PC-9 (cell line): ENCODE data around the gene ERC1.

Source experiments
- EZH2 ChIP-seq: fragments of 200-600 bp; sonication (generic); IDR thresholded peaks from 2 replicates; pipeline ENCODE4 v1.8.0; 2017; ENCODE audit warnings: antibody characterized with exemption, low read depth
- TF ChIP-seq, protein P1 (sequence below): fragments of 200-600 bp; sonication (generic); conservative IDR thresholded peaks from 2 replicates; pipeline ENCODE4 v1.6.1; 2017; ENCODE audit warnings: mixed run types, antibody characterized with exemption, mild to moderate bottlenecking, moderate library complexity

DNA sequence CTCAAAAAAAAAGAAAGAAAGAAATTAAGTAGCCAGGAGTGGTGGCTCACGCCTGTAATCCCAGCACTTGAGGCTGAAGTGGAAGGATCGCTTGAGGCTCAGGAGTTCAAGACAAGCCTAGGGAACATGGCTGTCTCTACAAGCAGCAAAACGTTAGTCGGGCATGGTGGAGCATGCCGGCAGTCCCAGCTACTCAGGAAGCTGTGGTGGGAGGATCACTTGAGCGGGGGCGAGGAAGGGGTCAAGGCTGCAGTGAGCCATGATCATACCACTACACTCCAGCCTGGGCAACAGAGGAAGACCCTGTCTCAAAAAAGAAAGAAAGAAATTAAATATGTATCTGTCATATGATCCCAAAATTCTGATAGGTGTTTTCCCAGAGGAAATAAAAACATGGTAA lies 46.8 kb upstream of the ERC1 start:
- TF ChIP-seq, protein P1, sequence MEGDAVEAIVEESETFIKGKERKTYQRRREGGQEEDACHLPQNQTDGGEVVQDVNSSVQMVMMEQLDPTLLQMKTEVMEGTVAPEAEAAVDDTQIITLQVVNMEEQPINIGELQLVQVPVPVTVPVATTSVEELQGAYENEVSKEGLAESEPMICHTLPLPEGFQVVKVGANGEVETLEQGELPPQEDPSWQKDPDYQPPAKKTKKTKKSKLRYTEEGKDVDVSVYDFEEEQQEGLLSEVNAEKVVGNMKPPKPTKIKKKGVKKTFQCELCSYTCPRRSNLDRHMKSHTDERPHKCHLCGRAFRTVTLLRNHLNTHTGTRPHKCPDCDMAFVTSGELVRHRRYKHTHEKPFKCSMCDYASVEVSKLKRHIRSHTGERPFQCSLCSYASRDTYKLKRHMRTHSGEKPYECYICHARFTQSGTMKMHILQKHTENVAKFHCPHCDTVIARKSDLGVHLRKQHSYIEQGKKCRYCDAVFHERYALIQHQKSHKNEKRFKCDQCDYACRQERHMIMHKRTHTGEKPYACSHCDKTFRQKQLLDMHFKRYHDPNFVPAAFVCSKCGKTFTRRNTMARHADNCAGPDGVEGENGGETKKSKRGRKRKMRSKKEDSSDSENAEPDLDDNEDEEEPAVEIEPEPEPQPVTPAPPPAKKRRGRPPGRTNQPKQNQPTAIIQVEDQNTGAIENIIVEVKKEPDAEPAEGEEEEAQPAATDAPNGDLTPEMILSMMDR, result no peak
- TF ChIP-seq EZH2, result no peak
